GM12864 (cell line): ENCODE measurements around the gene CIB2.
A peak's percentile ranks its signal among the peaks of the same experiment; 100 is the strongest.

Experiments used
- DNase-seq: peaks from one replicate; pipeline ENCODE4 v3.0.0-alpha.2; 2011; ENCODE audit warnings: low read depth
- H3K4me3 ChIP-seq: 2 replicates; pipeline ENCODE4 v1.5.1; 2011; ENCODE audit warnings: mild to moderate bottlenecking, low read depth, low read length, control low read depth
- CTCF ChIP-seq: IDR thresholded peaks from 2 replicates; pipeline ENCODE4 v1.5.1; 2011; ENCODE audit warnings: low read depth, mild to moderate bottlenecking, moderate library complexity, low read length, control low read depth, inconsistent platforms; ENCODE audit errors: missing control alignments

CIB2 gene

GRCh38 chr15:78109156-78109555, 22.1 kb downstream of the CIB2 start:
- no peak for TF ChIP-seq CTCF
- DNase-seq: no peak
- H3K4me3 ChIP-seq: no peak overlapping the region

- peak; percentile 90 for TF ChIP-seq CTCF
- no peak overlapping the region for H3K4me3 ChIP-seq
- DNase-seq: peak; percentile 70
These were observed 22.8 kb downstream of the CIB2 start for GRCh38 chr15:78108300-78109084.

GRCh38 chr15:78107471-78107870, 23.8 kb downstream of the CIB2 start:
- no peak for TF ChIP-seq CTCF
- H3K4me3 ChIP-seq: no peak overlapping the region
- no peak for DNase-seq

GRCh38 chr15:78105476-78106241, 25.6 kb downstream of the CIB2 start:
- H3K4me3 ChIP-seq: no peak overlapping the region
- no peak for TF ChIP-seq CTCF
- no peak for DNase-seq

GRCh38 chr15:78104566-78105475, 26.4 kb downstream of the CIB2 start:
- TF ChIP-seq CTCF: no peak
- DNase-seq: no peak
- no peak overlapping the region for H3K4me3 ChIP-seq

GRCh38 chr15:78104119-78104479, 27.1 kb downstream of the CIB2 start:
- TF ChIP-seq CTCF: no peak
- no peak for DNase-seq
- no peak overlapping the region for H3K4me3 ChIP-seq
